ENCODE measurements around the gene FOXL1.

The FOXL1 gene

GRCh38 chr16:86628614-86629013, 50.3 kb downstream of the FOXL1 start:
- no peak for TF ChIP-seq JUND (IDR thresholded peaks at IDR 0.05; ENCODE audit: low read depth)
- in situ Hi-C loops (cut with HindIII; ENCODE audit: low pct_unique_long_range_greater_than_20kb, low sequenced_read_pairs), result no loop called here
- DNase-seq (ENCODE audit: low read depth in 1 of 2, low spot score in 1 of 2), result no peak

GRCh38 chr16:86630471-86630870, 52.1 kb downstream of the FOXL1 start:
- TF ChIP-seq JUND (IDR thresholded peaks at IDR 0.05; ENCODE audit: low read depth), result no peak
- DNase-seq (ENCODE audit: low read depth in 1 of 2, low spot score in 1 of 2), result no peak
- in situ Hi-C loops (cut with HindIII; ENCODE audit: low pct_unique_long_range_greater_than_20kb, low sequenced_read_pairs), result no loop called here

GRCh38 chr16:86631444-86631843, 53.1 kb downstream of the FOXL1 start:
- in situ Hi-C loops (cut with HindIII; ENCODE audit: low pct_unique_long_range_greater_than_20kb, low sequenced_read_pairs), result no loop called here
- no peak for DNase-seq (ENCODE audit: low read depth in 1 of 2, low spot score in 1 of 2)

More at GRCh38 chr16:86631444-86631843, 53.1 kb downstream of the FOXL1 start:
- TF ChIP-seq JUND (IDR thresholded peaks at IDR 0.05; ENCODE audit: low read depth), result no peak

Data from T47D (cell line).